Activated T-cell treated with anti-CD3 and anti-CD28 coated beads for 4 hours (primary cell): Measurements from ENCODE around the gene PREB.
"Not testable (repeated sequence)": the region's sequence is repeated elsewhere in the genome, so short reads cannot be mapped to it uniquely, and the experiment has no call there.

Experiments used
- DNase-seq: peaks from one replicate; pipeline ENCODE4 v3.0.0-alpha.2; 2020

The PREB gene

GRCh38 chr2:27123302-27124150 is 10.9 kb downstream of the PREB start, which contains the start of gene ABHD1:
Gene ABHD1 (plus strand): TSS chr2:27123815. CDS start chr2:27123949, 134 bp downstream.
- DNase-seq = peak; percentile 40

GRCh38 chr2:27122791-27123190 is 11.6 kb downstream of the PREB start:
- no peak for DNase-seq

GRCh38 chr2:27121906-27122305 is 12.5 kb downstream of the PREB start:
- DNase-seq = no peak

- not testable (repeated sequence) for DNase-seq
Measured at GRCh38 chr2:27119330-27119670, 15.1 kb downstream of the PREB start.

GRCh38 chr2:27118525-27119329 is 15.7 kb downstream of the PREB start, which contains the start of gene CGREF1:
Gene CGREF1 (minus strand): TSS chr2:27119128. CDS start chr2:27104366, 14,762 bp downstream.
- DNase-seq = no peak

- DNase-seq = no peak
Measured at GRCh38 chr2:27117995-27118524, 16.4 kb downstream of the PREB start.

GRCh38 chr2:27115519-27115918 is 18.9 kb downstream of the PREB start:
- no peak for DNase-seq

- not testable (repeated sequence) for DNase-seq
Measured at GRCh38 chr2:27111392-27112078, 22.9 kb downstream of the PREB start.

- not testable (repeated sequence) for DNase-seq
Measured at GRCh38 chr2:27110603-27111352, 23.7 kb downstream of the PREB start.

GRCh38 chr2:27109083-27109482 is 25.4 kb downstream of the PREB start:
- no peak for DNase-seq

GRCh38 chr2:27108221-27108620 is 26.2 kb downstream of the PREB start:
- no peak for DNase-seq

- no peak for DNase-seq
Measured at GRCh38 chr2:27105981-27106380, 28.5 kb downstream of the PREB start.

- no peak for DNase-seq
Measured at GRCh38 chr2:27102329-27102728, 32.1 kb downstream of the PREB start.

- no peak for DNase-seq
Measured at GRCh38 chr2:27100036-27100435, 34.4 kb downstream of the PREB start.

- no peak for DNase-seq
Measured at GRCh38 chr2:27099334-27099955, 35.0 kb downstream of the PREB start.

- DNase-seq = no peak
Measured at GRCh38 chr2:27097341-27097740, 37.1 kb downstream of the PREB start.

- DNase-seq = no peak
Measured at GRCh38 chr2:27096748-27097297, 37.6 kb downstream of the PREB start.

GRCh38 chr2:27095745-27096651 is 38.4 kb downstream of the PREB start:
- DNase-seq = no peak

GRCh38 chr2:27095427-27095744 is 39.0 kb downstream of the PREB start:
- no peak for DNase-seq

GRCh38 chr2:27094353-27094984 is 40.0 kb downstream of the PREB start:
- DNase-seq = no peak
